ENCODE results near the gene ZNF362.

Gene ZNF362

GRCh38 chr1:33277488-33278084, 21.3 kb downstream of the ZNF362 start:
- no peak overlapping the region for H3K4me3 ChIP-seq (ENCODE audit: low read depth, low read length)
- no peak overlapping the region for H3K23ac ChIP-seq (ENCODE audit: low read length)
- H3K9ac ChIP-seq (ENCODE audit: low read length), result no peak overlapping the region
- H3K4ac ChIP-seq (ENCODE audit: low read depth, low read length), result no peak overlapping the region
- WGBS (ENCODE audit: extremely low coverage, insufficient coverage, insufficient read length), result no CpG with 5 or more reads among the region's 11 CpGs
- H2BK120ac ChIP-seq (ENCODE audit: insufficient read depth, low read length, poor library complexity), result no peak overlapping the region
- no peak overlapping the region for H4K12ac ChIP-seq (ENCODE audit: low read depth, low read length)
- peaks cover 54 to 62% of the 10 kb centered on the region in 2 experiments for H3K36me3 ChIP-seq (ENCODE audit: control insufficient read depth in 1 of 2, insufficient read depth in 2 of 2, low read length in 2 of 2)
- no peak overlapping the region for H3K18ac ChIP-seq (ENCODE audit: low read length)
- no peak overlapping the region for H3K4me2 ChIP-seq (ENCODE audit: low read length)
- no peaks in the 10 kb centered on the region for H3K79me1 ChIP-seq (ENCODE audit: low read length)
- H2AK5ac ChIP-seq (ENCODE audit: low read length), result no peak overlapping the region
- H2AFZ ChIP-seq (ENCODE audit: insufficient read depth, low read length, poor library complexity), result no peak overlapping the region
- no peaks in the 10 kb centered on the region for H3K27me3 ChIP-seq (ENCODE audit: insufficient read depth, low read length)
- no peak overlapping the region for H2BK12ac ChIP-seq (ENCODE audit: low read length)
- H3K79me2 ChIP-seq (ENCODE audit: control insufficient read depth, insufficient read depth, low read length, poor library complexity), result no peaks in the 10 kb centered on the region
- no peak for DNase-seq
- no peak overlapping the region for H3K27ac ChIP-seq (ENCODE audit: low read depth, low read length)
- no peaks in the 10 kb centered on the region for H3K9me3 ChIP-seq (ENCODE audit: insufficient read depth, low read depth, low read length)
- H4K91ac ChIP-seq (ENCODE audit: low read depth, low read length), result no peak overlapping the region
- H2BK5ac ChIP-seq (ENCODE audit: low read depth, low read length, poor library complexity), result no peak overlapping the region
- H4K8ac ChIP-seq (ENCODE audit: low read depth, low read length), result no peak overlapping the region
- no peak overlapping the region for H3K14ac ChIP-seq (ENCODE audit: low read length)
- no peaks in the 10 kb centered on the region for H3K4me1 ChIP-seq (ENCODE audit: control insufficient read depth in 1 of 2, insufficient read depth in 2 of 2, low read length in 2 of 2)

- no peak overlapping the region for H4K12ac ChIP-seq (ENCODE audit: low read depth, low read length)
- no peak overlapping the region for H4K8ac ChIP-seq (ENCODE audit: low read depth, low read length)
- H3K27me3 ChIP-seq (ENCODE audit: insufficient read depth, low read length), result no peaks in the 10 kb centered on the region
- no peak for DNase-seq
- no peak overlapping the region for H3K23ac ChIP-seq (ENCODE audit: low read length)
- H2AK5ac ChIP-seq (ENCODE audit: low read length), result no peak overlapping the region
- H3K14ac ChIP-seq (ENCODE audit: low read length), result no peak overlapping the region
- H2BK12ac ChIP-seq (ENCODE audit: low read length), result no peak overlapping the region
- H3K9ac ChIP-seq (ENCODE audit: low read length), result no peak overlapping the region
- H2AFZ ChIP-seq (ENCODE audit: insufficient read depth, low read length, poor library complexity), result no peak overlapping the region
- H4K91ac ChIP-seq (ENCODE audit: low read depth, low read length), result no peak overlapping the region
- WGBS (ENCODE audit: extremely low coverage, insufficient coverage, insufficient read length), result no CpG with 5 or more reads among the region's 29 CpGs
- H3K4ac ChIP-seq (ENCODE audit: low read depth, low read length), result no peak overlapping the region
- H3K4me3 ChIP-seq (ENCODE audit: low read depth, low read length), result no peak overlapping the region
- H3K27ac ChIP-seq (ENCODE audit: low read depth, low read length), result no peak overlapping the region
- H2BK5ac ChIP-seq (ENCODE audit: low read depth, low read length, poor library complexity), result no peak overlapping the region
- no peaks in the 10 kb centered on the region for H3K79me2 ChIP-seq (ENCODE audit: control insufficient read depth, insufficient read depth, low read length, poor library complexity)
- no peaks in the 10 kb centered on the region for H3K79me1 ChIP-seq (ENCODE audit: low read length)
- H3K4me1 ChIP-seq (ENCODE audit: control insufficient read depth in 1 of 2, insufficient read depth in 2 of 2, low read length in 2 of 2), result no peaks in the 10 kb centered on the region
- no peak overlapping the region for H3K4me2 ChIP-seq (ENCODE audit: low read length)
- no peak overlapping the region for H2BK120ac ChIP-seq (ENCODE audit: insufficient read depth, low read length, poor library complexity)
- H3K36me3 ChIP-seq (ENCODE audit: control insufficient read depth in 1 of 2, insufficient read depth in 2 of 2, low read length in 2 of 2), result peaks cover 51 to 61% of the 10 kb centered on the region in 2 experiments
- no peaks in the 10 kb centered on the region for H3K9me3 ChIP-seq (ENCODE audit: insufficient read depth, low read depth, low read length)
- H3K18ac ChIP-seq (ENCODE audit: low read length), result no peak overlapping the region
Observed at GRCh38 chr1:33280091-33280661, 23.9 kb downstream of the ZNF362 start.

GRCh38 chr1:33281554-33282303, 25.4 kb downstream of the ZNF362 start:
- Histone ChIP-seq H4K91ac (ENCODE audit: low read depth, low read length) (no peak overlapping the region), H3K79me1 (ENCODE audit: low read length) (no peaks in the 10 kb centered on the region), H3K27me3 (ENCODE audit: insufficient read depth, low read length) (no peaks in the 10 kb centered on the region), H2AK5ac (ENCODE audit: low read length) (no peak overlapping the region), H3K4me2 (ENCODE audit: low read length) (no peak overlapping the region), H3K14ac (ENCODE audit: low read length) (no peak overlapping the region), H3K36me3 (ENCODE audit: control insufficient read depth in 1 of 2, insufficient read depth in 2 of 2, low read length in 2 of 2) (peaks cover 41 to 47% of the 10 kb centered on the region in 2 experiments), H3K79me2 (ENCODE audit: control insufficient read depth, insufficient read depth, low read length, poor library complexity) (no peaks in the 10 kb centered on the region), H3K4me1 (ENCODE audit: control insufficient read depth in 1 of 2, insufficient read depth in 2 of 2, low read length in 2 of 2) (no peaks in the 10 kb centered on the region), H2BK5ac (ENCODE audit: low read depth, low read length, poor library complexity) (no peak overlapping the region), H2BK120ac (ENCODE audit: insufficient read depth, low read length, poor library complexity) (no peak overlapping the region), H3K9ac (ENCODE audit: low read length) (no peak overlapping the region), H2BK12ac (ENCODE audit: low read length) (no peak overlapping the region), H2AFZ (ENCODE audit: insufficient read depth, low read length, poor library complexity) (no peak overlapping the region), H4K8ac (ENCODE audit: low read depth, low read length) (no peak overlapping the region), H4K12ac (ENCODE audit: low read depth, low read length) (no peak overlapping the region), H3K23ac (ENCODE audit: low read length) (no peak overlapping the region), H3K9me3 (ENCODE audit: insufficient read depth, low read depth, low read length) (no peaks in the 10 kb centered on the region), H3K27ac (ENCODE audit: low read depth, low read length) (no peak overlapping the region), H3K18ac (ENCODE audit: low read length) (no peak overlapping the region), H3K4ac (ENCODE audit: low read depth, low read length) (no peak overlapping the region), H3K4me3 (ENCODE audit: low read depth, low read length) (no peak overlapping the region)
- peak in 1 of 2 donors; percentile 26 for DNase-seq
- no CpG with 5 or more reads among the region's 17 CpGs for WGBS (ENCODE audit: extremely low coverage, insufficient coverage, insufficient read length)

- DNase-seq, result no peak
- Histone ChIP-seq H2AK5ac (ENCODE audit: low read length) (no peak overlapping the region), H3K14ac (ENCODE audit: low read length) (no peak overlapping the region), H3K9me3 (ENCODE audit: insufficient read depth, low read depth, low read length) (no peaks in the 10 kb centered on the region), H2AFZ (ENCODE audit: insufficient read depth, low read length, poor library complexity) (no peak overlapping the region), H2BK5ac (ENCODE audit: low read depth, low read length, poor library complexity) (no peak overlapping the region), H2BK12ac (ENCODE audit: low read length) (no peak overlapping the region), H3K27me3 (ENCODE audit: insufficient read depth, low read length) (no peaks in the 10 kb centered on the region), H3K23ac (ENCODE audit: low read length) (no peak overlapping the region), H3K79me1 (ENCODE audit: low read length) (no peaks in the 10 kb centered on the region), H4K8ac (ENCODE audit: low read depth, low read length) (no peak overlapping the region), H2BK120ac (ENCODE audit: insufficient read depth, low read length, poor library complexity) (no peak overlapping the region), H3K9ac (ENCODE audit: low read length) (no peak overlapping the region), H3K79me2 (ENCODE audit: control insufficient read depth, insufficient read depth, low read length, poor library complexity) (no peaks in the 10 kb centered on the region), H3K4me2 (ENCODE audit: low read length) (no peak overlapping the region), H4K12ac (ENCODE audit: low read depth, low read length) (no peak overlapping the region), H3K4me1 (ENCODE audit: control insufficient read depth in 1 of 2, insufficient read depth in 2 of 2, low read length in 2 of 2) (no peaks in the 10 kb centered on the region), H3K4me3 (ENCODE audit: low read depth, low read length) (no peak overlapping the region), H3K27ac (ENCODE audit: low read depth, low read length) (no peak overlapping the region), H3K18ac (ENCODE audit: low read length) (no peak overlapping the region), H4K91ac (ENCODE audit: low read depth, low read length) (no peak overlapping the region), H3K36me3 (ENCODE audit: control insufficient read depth in 1 of 2, insufficient read depth in 2 of 2, low read length in 2 of 2) (peaks cover 32 to 38% of the 10 kb centered on the region in 2 experiments), H3K4ac (ENCODE audit: low read depth, low read length) (no peak overlapping the region)
- no CpG with 5 or more reads among the region's 3 CpGs for WGBS (ENCODE audit: extremely low coverage, insufficient coverage, insufficient read length)
Observed at GRCh38 chr1:33282791-33283190, 26.5 kb downstream of the ZNF362 start.

Measured in trophoblast cell (in vitro differentiated cells and primary cell).